GM12878 (cell line): Measurements from ENCODE around the gene TMEM128. TPM values are rescaled to one million over a fixed set of nuclear protein-coding genes. Genes with fewer than 3 reads are reported as not detected.

ENCODE experiments used
- ATAC-seq: fragments of 200-7000 bp; cut with Tn5 transposase; 3 replicates; pipeline ENCODE4 v1.9.1; 2020; ENCODE audit warnings: mild to moderate bottlenecking, moderate library complexity
- BruUV-seq: library from RNA; stranded (reverse); fragments of 400-500 nt; replicated peaks from 2 replicates; lab custom pipeline; 2021; lab: Mats Ljungman, UMichigan
- CTCF ChIA-PET: fragments of 300-600 bp; sonication (Branson Sonifier 250); formaldehyde crosslinking; extraction: SDS; loops from one replicate; lab custom pipeline; 2021; ENCODE audit warnings: inconsistent platforms; lab: Yijun Ruan, JAX
- POLR2A ChIA-PET: fragments of 350-600 bp; formaldehyde crosslinking; extraction: SDS; loops from one replicate; lab custom pipeline; 2021; ENCODE audit warnings: inconsistent platforms; lab: Charles Lee
- RAD21 ChIA-PET: fragments of 300-600 bp; sonication (Branson Sonifier 250); formaldehyde crosslinking; loops from one replicate; lab custom pipeline; 2023; ENCODE audit warnings: antibody characterized with exemption; ENCODE audit not compliant: unreplicated experiment; lab: Charles Lee
- SMC1A ChIA-PET: fragments of 300-600 bp; sonication (Branson Sonifier 250); formaldehyde crosslinking; loops from one replicate; lab custom pipeline; 2023; ENCODE audit not compliant: unreplicated experiment, uncharacterized antibody; lab: Charles Lee
- DNase-seq: peaks from one replicate; pipeline ENCODE4 v3.0.0-alpha.2; 2011; ENCODE audit warnings: low read depth, low spot score
- FAIRE-seq: peaks from 3 replicates; lab custom pipeline; 2011; peaks lifted over from hg19 to GRCh38; lab: Jason Lieb, UNC
- H2AFZ ChIP-seq: 2 replicates; pipeline ENCODE4 v1.6.0; 2011; ENCODE audit warnings: low read depth, low read length, control low read depth; ENCODE audit not compliant: control insufficient read depth
- H3K27ac ChIP-seq: 2 replicates; pipeline ENCODE4 v1.5.1; 2011; ENCODE audit warnings: control low read depth; ENCODE audit not compliant: control insufficient read depth, insufficient read depth
- H3K27me3 ChIP-seq, 2 experiments: replicated peaks in 1 of 2; 2 replicates each; pipeline versions ENCODE4 v1.6.0 to v1.6.1; 2011; ENCODE audit warnings: low read length in 1 of 2; ENCODE audit not compliant: control insufficient read depth in 2 of 2, insufficient read depth in 2 of 2
- H3K36me3 ChIP-seq, 2 experiments: 2 replicates each; pipeline ENCODE4 v1.5.1; 2011; ENCODE audit warnings: low read length in 1 of 2; ENCODE audit not compliant: control insufficient read depth in 2 of 2, insufficient read depth in 2 of 2
- H3K4me1 ChIP-seq: 2 replicates; pipeline ENCODE4 v1.6.1; 2011; ENCODE audit warnings: mild to moderate bottlenecking, low read length, moderate library complexity, mixed read lengths; ENCODE audit not compliant: control insufficient read depth, insufficient read depth
- H3K4me2 ChIP-seq: 2 replicates; pipeline ENCODE4 v1.6.0; 2011; ENCODE audit warnings: control low read depth; ENCODE audit not compliant: control insufficient read depth, insufficient read depth
- H3K4me3 ChIP-seq: fragments of 200-600 bp; sonication (generic); 2 replicates; pipeline ENCODE4 v1.5.1; 2016
- H3K79me2 ChIP-seq: 2 replicates; pipeline ENCODE4 v1.6.0; 2011; ENCODE audit warnings: low read length; ENCODE audit not compliant: control insufficient read depth, insufficient read depth
- H3K9ac ChIP-seq: 2 replicates; pipeline ENCODE4 v1.8.0; 2011; ENCODE audit warnings: low read length, control low read depth, mixed read lengths; ENCODE audit not compliant: control insufficient read depth, insufficient read depth
- H3K9me3 ChIP-seq: replicated peaks from 3 replicates; pipeline ENCODE4 v1.5.1; 2011; ENCODE audit warnings: mild to moderate bottlenecking, low read length; ENCODE audit not compliant: control insufficient read depth, insufficient read depth
- H4K20me1 ChIP-seq: 2 replicates; pipeline ENCODE4 v1.6.0; 2011; ENCODE audit not compliant: control insufficient read depth, insufficient read depth
- ATF3 ChIP-seq: IDR thresholded peaks from 2 replicates; pipeline ENCODE4 v1.6.1; 2011; ENCODE audit warnings: low read depth, mild to moderate bottlenecking, low read length, moderate library complexity, borderline replicate concordance; ENCODE audit errors: extremely low read depth
- BACH1 ChIP-seq: fragments of 450-650 bp; IDR thresholded peaks from 2 replicates; pipeline ENCODE4 v1.6.1; 2017; ENCODE audit warnings: mild to moderate bottlenecking, borderline replicate concordance
- EGR1 ChIP-seq, 2 experiments: IDR thresholded peaks; 1 replicate in 1 of 2; 2 replicates in 1 of 2; pipeline ENCODE4 v1.6.1; 2011 to 2012; ENCODE audit warnings: low read depth in 2 of 2, low read length in 2 of 2, borderline replicate concordance in 1 of 2, mild to moderate bottlenecking in 1 of 2, moderate library complexity in 1 of 2
- ESRRA ChIP-seq: IDR thresholded peaks from 2 replicates; pipeline ENCODE4 v1.6.1; 2012; ENCODE audit warnings: mild to moderate bottlenecking, low read length, improper control_type of control experiment
- IKZF2 ChIP-seq, 2 experiments: fragments of 450-650 bp; IDR thresholded peaks; 2 replicates each; pipeline ENCODE4 v1.6.1; 2017; ENCODE audit warnings: mild to moderate bottlenecking in 2 of 2, moderate library complexity in 2 of 2
- IRF4 ChIP-seq: IDR thresholded peaks from 2 replicates; pipeline ENCODE4 v1.6.1; 2011; ENCODE audit warnings: low read depth, low read length
- KLF5 ChIP-seq: fragments of 450-650 bp; IDR thresholded peaks from 2 replicates; pipeline ENCODE4 v1.6.1; 2014; ENCODE audit warnings: mild to moderate bottlenecking; ENCODE audit not compliant: partially characterized antibody
- NFYB ChIP-seq: IDR thresholded peaks from 2 replicates; pipeline ENCODE4 v1.6.1; 2011; ENCODE audit warnings: low read depth, mild to moderate bottlenecking, low read length, improper control_type of control experiment, moderate library complexity; ENCODE audit not compliant: insufficient read depth
- RAD51 ChIP-seq: fragments of 450-650 bp; IDR thresholded peaks from 2 replicates; pipeline ENCODE4 v1.6.1; 2016; ENCODE audit warnings: moderate library complexity, mild to moderate bottlenecking, inconsistent platforms
- SKIL ChIP-seq: fragments of 450-650 bp; IDR thresholded peaks from 2 replicates; pipeline ENCODE4 v1.6.1; 2017; ENCODE audit warnings: mild to moderate bottlenecking, low read depth, inconsistent platforms; ENCODE audit not compliant: poor library complexity, severe bottlenecking
- SMC3 ChIP-seq: IDR thresholded peaks from 2 replicates; pipeline ENCODE4 v1.6.1; 2011; ENCODE audit warnings: low read length, improper control_type of control experiment, borderline replicate concordance
- SP1 ChIP-seq: IDR thresholded peaks from one replicate; pipeline ENCODE4 v1.6.1; 2011; ENCODE audit warnings: low read depth, low read length
- YBX1 ChIP-seq: fragments of 450-650 bp; IDR thresholded peaks from 2 replicates; pipeline ENCODE4 v1.6.1; 2016; ENCODE audit warnings: antibody characterized with exemption
- ZNF274 ChIP-seq: IDR thresholded peaks from one replicate; pipeline ENCODE4 v1.8.0; 2011; ENCODE audit not compliant: insufficient read length, insufficient read depth
- ZNF384 ChIP-seq: IDR thresholded peaks from 2 replicates; pipeline ENCODE4 v1.6.1; 2012; ENCODE audit warnings: low read depth, mild to moderate bottlenecking, low read length, improper control_type of control experiment, borderline replicate concordance
- ZNF687 ChIP-seq: fragments of 450-650 bp; IDR thresholded peaks from 2 replicates; pipeline ENCODE4 v1.6.1; 2017; ENCODE audit warnings: mild to moderate bottlenecking, moderate library complexity
- WGBS: methylation state at CpG from one replicate; pipeline ENCODE4 v1.1.6; 2016; ENCODE audit warnings: low lambda C conversion rate; ENCODE audit not compliant: insufficient replicate concordance, insufficient coverage; ENCODE audit errors: missing lambda C conversion rate; 5-methylcytosine and 5-hydroxymethylcytosine counted together
- in situ Hi-C: fragments of 300-500 bp; cut with MboI; formaldehyde crosslinking; loops from 9 replicates; pipeline ENCODE4 v1.14.3; 2018; ENCODE audit warnings: mixed read lengths
- intact Hi-C: fragments of 100-400 bp; cut with micrococcal nuclease; formaldehyde crosslinking; loops from one replicate; pipeline ENCODE4 v1.14.2; 2022; ENCODE audit not compliant: unreplicated experiment
- polyA plus RNA-seq, 11 experiments: library from polyadenylated mRNA; depleted of rRNA in 4 of 11; unstranded in 6 of 11; stranded (reverse) in 5 of 11; fragments of >200 nt; fragmentation: Nextera tagmentation in 4 of 11; fragmentation: Illumina TruSeq in 1 of 11; extraction: Ambion mirVana in 4 of 11; extraction: Trizol in 1 of 11; gene quantifications; 1 replicate in 1 of 11; 2 replicates in 10 of 11; pipeline versions ENCODE4 v1.2.1 to v1.2.3, GENCODE V29; 2011 to 2016; ENCODE audit warnings: inconsistent platforms in 2 of 11, missing spikeins in 2 of 11, low read depth in 1 of 11
- total RNA-seq, 4 experiments: library from RNA; depleted of rRNA in 3 of 4; stranded (reverse); fragments of >200 nt in 3 of 4; fragmentation: Illumina TruSeq in 1 of 4; extraction: Trizol in 1 of 4; gene quantifications; 2 replicates each; pipeline versions ENCODE4 v1.2.1 to v1.2.3, GENCODE V29; 2013 to 2021
- TF ChIP-seq, protein P1 (sequence below): fragments of 450-650 bp; IDR thresholded peaks from 2 replicates; pipeline ENCODE4 v1.6.1; 2017; ENCODE audit warnings: borderline replicate concordance

The TMEM128 gene
- total and polyA plus RNA-seq, 10 of the 15 experiments (the other 5 are each of a cell fraction or from before 2014, with no cell fraction given) = 9.3 to 44.2 (median 18.9) TPM

DNA sequence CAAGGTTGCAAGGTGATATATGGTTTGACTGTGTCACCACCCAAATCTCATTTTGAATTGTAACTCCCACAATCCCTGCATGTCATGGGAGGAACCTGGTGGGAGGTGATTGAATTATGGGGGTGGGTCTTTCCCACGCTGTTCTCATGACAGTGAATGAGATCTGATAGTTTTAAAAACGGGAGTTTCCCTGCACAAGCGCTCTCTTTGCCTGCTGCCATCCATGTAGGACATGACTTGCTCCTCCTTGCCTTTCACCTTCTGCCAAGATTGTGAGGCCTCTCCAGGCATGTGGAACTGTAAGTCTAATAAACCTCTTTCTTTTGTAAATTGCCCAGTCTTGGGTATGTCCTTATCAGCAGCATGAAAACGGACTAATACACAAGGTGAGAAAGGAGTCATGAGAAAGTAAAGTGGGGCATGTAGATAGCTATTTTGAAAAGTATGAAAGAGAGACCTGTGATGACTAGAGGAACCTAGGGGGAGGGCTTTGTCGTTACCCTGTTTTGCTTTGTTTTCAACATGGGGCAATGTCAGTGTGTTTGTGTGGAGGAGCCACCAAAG, 48.3 kb upstream of the TMEM128 start:
- H3K4me3 ChIP-seq = no peak overlapping the region
- WGBS = 87% methylated on average over 5 of the region's 5 CpGs
- H3K36me3 ChIP-seq = no peaks in the 10 kb centered on the region
- SMC1A ChIA-PET = no interaction called here
- CTCF ChIA-PET = no interaction called here
- no peaks in the 10 kb centered on the region for H4K20me1 ChIP-seq
- FAIRE-seq (no peak), DNase-seq (no peak), ATAC-seq (no peak)
- H3K4me1 ChIP-seq = peaks cover 1% of the 10 kb centered on the region; the same call in 1 of the 2 replicates
- no peaks in the 10 kb centered on the region for H3K27me3 ChIP-seq
- H3K9ac ChIP-seq = no peak overlapping the region
- no peak overlapping the region for H2AFZ ChIP-seq
- no peak overlapping the region for H3K27ac ChIP-seq
- no TSS peak for BruUV-seq
- in situ Hi-C loops = no loop called here
- POLR2A ChIA-PET = interaction anchor here (0.6 kb wide), 1 partner anchor 8 kb away, joined by 5 read pairs; no protein-coding TSS in a partner anchor
- H3K79me2 ChIP-seq = no peaks in the 10 kb centered on the region; the same call in none of the 2 replicates
- H3K9me3 ChIP-seq = no peaks in the 10 kb centered on the region; the same call in 2 of the 3 replicates
- RAD21 ChIA-PET = no interaction called here
- intact Hi-C loops = no loop called here
- no peak overlapping the region for H3K4me2 ChIP-seq
- TF ChIP-seq ZNF384 (no peak), ZNF274 (no peak), ZNF687 (no peak), IRF4 (no peak), BACH1 (no peak), YBX1 (no peak), ATF3 (no peak), SKIL (no peak), SP1 (no peak), KLF5 (no peak), ESRRA (no peak), NFYB (no peak), IKZF2 (IDR thresholded peaks at IDR 0.05) (no peak), EGR1 (IDR thresholded peaks at IDR 0.05; ENCODE audit: borderline replicate concordance in 1 of 2, low read depth in 2 of 2, low read length in 2 of 2) (no peak), RAD51 (no peak), SMC3 (no peak)
- TF ChIP-seq, protein P1, sequence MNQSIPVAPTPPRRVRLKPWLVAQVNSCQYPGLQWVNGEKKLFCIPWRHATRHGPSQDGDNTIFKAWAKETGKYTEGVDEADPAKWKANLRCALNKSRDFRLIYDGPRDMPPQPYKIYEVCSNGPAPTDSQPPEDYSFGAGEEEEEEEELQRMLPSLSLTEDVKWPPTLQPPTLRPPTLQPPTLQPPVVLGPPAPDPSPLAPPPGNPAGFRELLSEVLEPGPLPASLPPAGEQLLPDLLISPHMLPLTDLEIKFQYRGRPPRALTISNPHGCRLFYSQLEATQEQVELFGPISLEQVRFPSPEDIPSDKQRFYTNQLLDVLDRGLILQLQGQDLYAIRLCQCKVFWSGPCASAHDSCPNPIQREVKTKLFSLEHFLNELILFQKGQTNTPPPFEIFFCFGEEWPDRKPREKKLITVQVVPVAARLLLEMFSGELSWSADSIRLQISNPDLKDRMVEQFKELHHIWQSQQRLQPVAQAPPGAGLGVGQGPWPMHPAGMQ = no peak
